Neural cell (in vitro differentiated cells): ENCODE measurements around the gene CTTN. TPM values are rescaled to one million over a fixed set of nuclear protein-coding genes. Genes with fewer than 3 reads are reported as not detected.

ENCODE experiments used
- H2AFZ ChIP-seq: fragments of 200-600, 300-800 bp; sonication (generic), shearing (Covaris generic); 2 replicates; pipeline ENCODE4 v1.6.0; 2014; ENCODE audit warnings: low read depth, mild to moderate bottlenecking, antibody characterized with exemption, low read length, moderate library complexity
- H3F3A ChIP-seq: fragments of 200-600 bp; shearing (Covaris generic); 2 replicates; pipeline ENCODE4 v1.6.1; 2016; ENCODE audit warnings: mild to moderate bottlenecking, moderate library complexity, mixed read lengths, antibody characterized with exemption, low read length; ENCODE audit not compliant: insufficient read depth, poor library complexity, severe bottlenecking
- H3K27ac ChIP-seq: fragments of 200-600, 300-800 bp; sonication (generic), shearing (Covaris generic); 2 replicates; pipeline ENCODE4 v1.5.1; 2014; ENCODE audit warnings: mild to moderate bottlenecking, low read length, moderate library complexity
- H3K27me3 ChIP-seq: fragments of 300-800, 200-600 bp; sonication (generic), shearing (Covaris generic); 2 replicates; pipeline ENCODE4 v1.6.0; 2014; ENCODE audit warnings: mild to moderate bottlenecking, low read depth, low read length, moderate library complexity; ENCODE audit not compliant: insufficient read depth
- H3K36me3 ChIP-seq: fragments of 300-800, 200-600 bp; sonication (generic), shearing (Covaris generic); 2 replicates; pipeline ENCODE4 v1.5.1; 2014; ENCODE audit warnings: mild to moderate bottlenecking, antibody characterized with exemption, low read length, moderate library complexity; ENCODE audit not compliant: insufficient read depth
- H3K4me2 ChIP-seq: fragments of 300-800, 200-600 bp; sonication (generic), shearing (Covaris generic); 2 replicates; pipeline ENCODE4 v1.6.0; 2014; ENCODE audit warnings: mild to moderate bottlenecking, low read length
- H3K4me3 ChIP-seq: fragments of 300-800, 200-600 bp; sonication (generic), shearing (Covaris generic); 2 replicates; pipeline ENCODE4 v1.5.1; 2014; ENCODE audit warnings: mild to moderate bottlenecking, low read length, moderate library complexity
- H3K79me2 ChIP-seq: fragments of 200-600 bp; shearing (Covaris generic); replicated peaks from 2 replicates; pipeline ENCODE4 v1.6.0; 2014; ENCODE audit warnings: mild to moderate bottlenecking, low read length, moderate library complexity; ENCODE audit not compliant: insufficient read depth
- H3K9ac ChIP-seq: fragments of 300-800, 200-600 bp; sonication (generic), shearing (Covaris generic); 2 replicates; pipeline ENCODE4 v1.6.1; 2016; ENCODE audit warnings: mild to moderate bottlenecking, low read length, mixed read lengths
- H3K9me2 ChIP-seq: fragments of 200-600 bp; shearing (Covaris generic); 2 replicates; pipeline ENCODE4 v1.6.1; 2016; ENCODE audit warnings: mild to moderate bottlenecking, low read length, mixed read lengths; ENCODE audit not compliant: insufficient read depth
- H3K9me3 ChIP-seq: fragments of 200-600, 300-800 bp; sonication (generic), shearing (Covaris generic); 2 replicates; pipeline ENCODE4 v1.6.1; 2016; ENCODE audit warnings: mild to moderate bottlenecking, mixed run types, low read length, moderate library complexity, mixed read lengths
- H4K20me1 ChIP-seq: fragments of 200-600 bp; shearing (Covaris generic); 2 replicates; pipeline ENCODE4 v1.6.1; 2016; ENCODE audit warnings: mild to moderate bottlenecking, mixed run types; ENCODE audit not compliant: insufficient read depth
- CTCF ChIP-seq: fragments of 450-650 bp; IDR thresholded peaks from 2 replicates; pipeline ENCODE4 v1.5.1; 2014; ENCODE audit warnings: antibody characterized with exemption, mild to moderate bottlenecking, moderate library complexity; ENCODE audit not compliant: poor library complexity, severe bottlenecking
- EP300 ChIP-seq: fragments of 450-650 bp; conservative IDR thresholded peaks from 2 replicates; pipeline ENCODE4 v1.6.1; 2014; ENCODE audit warnings: antibody characterized with exemption, mild to moderate bottlenecking, moderate library complexity; ENCODE audit not compliant: poor library complexity, severe bottlenecking
- EZH2 ChIP-seq: fragments of 200-600, 300-800 bp; shearing (Covaris generic), sonication (generic); IDR thresholded peaks from 2 replicates; pipeline ENCODE4 v1.6.1; 2014; ENCODE audit warnings: antibody characterized with exemption, low read length, borderline replicate concordance, mild to moderate bottlenecking; ENCODE audit not compliant: insufficient read depth, poor library complexity, severe bottlenecking
- MXI1 ChIP-seq: fragments of 450-650 bp; conservative IDR thresholded peaks from 2 replicates; pipeline ENCODE4 v1.6.1; 2014; ENCODE audit warnings: antibody characterized with exemption, mild to moderate bottlenecking; ENCODE audit not compliant: poor library complexity, severe bottlenecking
- POLR2AphosphoS5 ChIP-seq: IDR thresholded peaks from 2 replicates; pipeline ENCODE4 v1.6.1; 2012
- RAD21 ChIP-seq: fragments of 450-650 bp; conservative IDR thresholded peaks from 2 replicates; pipeline ENCODE4 v1.6.1; 2014; ENCODE audit warnings: antibody characterized with exemption, mild to moderate bottlenecking, moderate library complexity
- SMC3 ChIP-seq: fragments of 450-650 bp; conservative IDR thresholded peaks from 2 replicates; pipeline ENCODE4 v1.6.1; 2014; ENCODE audit warnings: antibody characterized with exemption, mild to moderate bottlenecking, moderate library complexity; ENCODE audit not compliant: poor library complexity
- TAF1 ChIP-seq: IDR thresholded peaks from 2 replicates; pipeline ENCODE4 v1.6.1; 2012; ENCODE audit warnings: low read depth
- polyA plus RNA-seq: library from polyadenylated mRNA; depleted of rRNA; stranded (reverse); fragments of >200 nt; gene quantifications from 2 replicates; pipeline ENCODE4 v1.2.3, GENCODE V29; 2014
- TF ChIP-seq, protein P1 (sequence below): IDR thresholded peaks from 2 replicates; pipeline ENCODE4 v1.6.1; 2012; ENCODE audit warnings: borderline replicate concordance

The CTTN gene
- polyA plus RNA-seq, 1 donor from 2014 or later: 220 TPM

- Histone ChIP-seq H2AFZ (no peak overlapping the region), H4K20me1 (no peaks in the 10 kb centered on the region), H3K4me2 (no peak overlapping the region), H3K27me3 (no peaks in the 10 kb centered on the region), H3K9me3 (no peaks in the 10 kb centered on the region), H3K27ac (no peak overlapping the region), H3F3A (no peaks in the 10 kb centered on the region), H3K79me2 (no peaks in the 10 kb centered on the region), H3K4me3 (no peak overlapping the region), H3K9me2 (no peaks in the 10 kb centered on the region), H3K36me3 (no peaks in the 10 kb centered on the region), H3K9ac (no peak overlapping the region)
- TF ChIP-seq POLR2AphosphoS5 (no peak), RAD21 (no peak), EP300 (no peak), CTCF (no peak), SMC3 (no peak)
- TF ChIP-seq, protein P1, sequence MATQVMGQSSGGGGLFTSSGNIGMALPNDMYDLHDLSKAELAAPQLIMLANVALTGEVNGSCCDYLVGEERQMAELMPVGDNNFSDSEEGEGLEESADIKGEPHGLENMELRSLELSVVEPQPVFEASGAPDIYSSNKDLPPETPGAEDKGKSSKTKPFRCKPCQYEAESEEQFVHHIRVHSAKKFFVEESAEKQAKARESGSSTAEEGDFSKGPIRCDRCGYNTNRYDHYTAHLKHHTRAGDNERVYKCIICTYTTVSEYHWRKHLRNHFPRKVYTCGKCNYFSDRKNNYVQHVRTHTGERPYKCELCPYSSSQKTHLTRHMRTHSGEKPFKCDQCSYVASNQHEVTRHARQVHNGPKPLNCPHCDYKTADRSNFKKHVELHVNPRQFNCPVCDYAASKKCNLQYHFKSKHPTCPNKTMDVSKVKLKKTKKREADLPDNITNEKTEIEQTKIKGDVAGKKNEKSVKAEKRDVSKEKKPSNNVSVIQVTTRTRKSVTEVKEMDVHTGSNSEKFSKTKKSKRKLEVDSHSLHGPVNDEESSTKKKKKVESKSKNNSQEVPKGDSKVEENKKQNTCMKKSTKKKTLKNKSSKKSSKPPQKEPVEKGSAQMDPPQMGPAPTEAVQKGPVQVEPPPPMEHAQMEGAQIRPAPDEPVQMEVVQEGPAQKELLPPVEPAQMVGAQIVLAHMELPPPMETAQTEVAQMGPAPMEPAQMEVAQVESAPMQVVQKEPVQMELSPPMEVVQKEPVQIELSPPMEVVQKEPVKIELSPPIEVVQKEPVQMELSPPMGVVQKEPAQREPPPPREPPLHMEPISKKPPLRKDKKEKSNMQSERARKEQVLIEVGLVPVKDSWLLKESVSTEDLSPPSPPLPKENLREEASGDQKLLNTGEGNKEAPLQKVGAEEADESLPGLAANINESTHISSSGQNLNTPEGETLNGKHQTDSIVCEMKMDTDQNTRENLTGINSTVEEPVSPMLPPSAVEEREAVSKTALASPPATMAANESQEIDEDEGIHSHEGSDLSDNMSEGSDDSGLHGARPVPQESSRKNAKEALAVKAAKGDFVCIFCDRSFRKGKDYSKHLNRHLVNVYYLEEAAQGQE: no peak
Measured at GRCh38 chr11:70440206-70440605, 41.9 kb downstream of the CTTN start.

DNA sequence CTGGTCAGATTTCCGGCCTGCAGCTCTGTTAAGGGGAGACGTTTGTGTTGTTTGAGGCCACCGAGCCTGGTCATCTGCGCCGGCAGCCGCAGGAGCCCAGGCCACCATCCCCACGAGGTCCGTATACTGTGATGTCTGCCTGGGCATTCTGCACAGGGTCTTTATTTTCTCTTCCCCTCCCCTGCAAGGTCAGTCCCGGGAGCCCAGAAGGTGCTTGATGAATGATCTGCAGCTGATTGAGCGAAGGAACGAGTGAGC lies 45.4 kb downstream of the CTTN start:
- Histone ChIP-seq H4K20me1 (no peaks in the 10 kb centered on the region), H3K9ac (no peak overlapping the region), H3K27me3 (no peaks in the 10 kb centered on the region), H3K9me2 (no peaks in the 10 kb centered on the region), H3F3A (no peaks in the 10 kb centered on the region), H3K4me2 (no peak overlapping the region), H3K79me2 (no peaks in the 10 kb centered on the region), H2AFZ (no peak overlapping the region), H3K36me3 (no peaks in the 10 kb centered on the region), H3K4me3 (no peak overlapping the region), H3K9me3 (no peaks in the 10 kb centered on the region), H3K27ac (no peak overlapping the region)
- TF ChIP-seq, protein P1: no peak
- TF ChIP-seq POLR2AphosphoS5: no peak
- TF ChIP-seq TAF1: no peak
- TF ChIP-seq CTCF: no peak
- TF ChIP-seq MXI1: no peak
- no peak for TF ChIP-seq EZH2
- no peak for TF ChIP-seq EP300
